Left ventricle myocardium inferior (tissue), 1 donor: ENCODE results near the gene MOV10L1. TPM values are rescaled to one million over a fixed set of nuclear protein-coding genes. Genes with fewer than 3 reads are reported as not detected.

Experiments used
- DNase-seq: peaks from one replicate; pipeline ENCODE4 v3.0.0-alpha.2; 2020
- H3K27ac ChIP-seq: fragments of 200-600 bp; replicated peaks from 2 replicates; pipeline ENCODE4 v1.8.0; 2021
- H3K27me3 ChIP-seq: fragments of 200-600 bp; 2 replicates; pipeline ENCODE4 v1.8.0; 2021; ENCODE audit warnings: low read depth
- H3K36me3 ChIP-seq: fragments of 200-600 bp; 2 replicates; pipeline ENCODE4 v1.8.0; 2021
- H3K4me1 ChIP-seq: fragments of 200-600 bp; 2 replicates; pipeline ENCODE4 v1.8.0; 2021
- H3K4me3 ChIP-seq: fragments of 200-600 bp; 2 replicates; pipeline ENCODE4 v1.8.0; 2021; ENCODE audit warnings: mild to moderate bottlenecking, moderate library complexity
- H3K9me3 ChIP-seq: fragments of 200-600 bp; replicated peaks from 2 replicates; pipeline ENCODE4 v1.8.0; 2021
- CTCF ChIP-seq: fragments of 200-600 bp; IDR thresholded peaks from 2 replicates; pipeline ENCODE4 v1.8.0; 2021; ENCODE audit warnings: antibody characterized with exemption, mild to moderate bottlenecking, borderline replicate concordance
- intact Hi-C: fragments of 100-400 bp; cut with micrococcal nuclease; formaldehyde crosslinking; loops from one replicate; pipeline ENCODE4 v1.11.0; 2022
- total RNA-seq: library from RNA; stranded (reverse); fragmentation: NEBNext Ultra II Directional; extraction: Animal tissue kit (Norgen Biotek cat#: 25700); gene quantifications from one replicate; pipeline ENCODE4 v1.2.1, GENCODE V29; 2021
- donor health status: DM: no; HTN: yes; CAD: no; lungs with severe emphysema.

Gene MOV10L1
- total RNA-seq, 1 donor from 2014 or later: 0.49 TPM

GRCh38 chr22:50046019-50046415, 43.8 kb upstream of the MOV10L1 start:
- Histone ChIP-seq H3K4me3 (no peak overlapping the region), H3K27me3 (peaks cover 54% of the 10 kb centered on the region), H3K9me3 (no peaks in the 10 kb centered on the region), H3K27ac (no peak overlapping the region), H3K36me3 (no peaks in the 10 kb centered on the region), H3K4me1 (no peaks in the 10 kb centered on the region)
- intact Hi-C loops: no loop called here
- no peak for TF ChIP-seq CTCF
- no peak for DNase-seq

GRCh38 chr22:50046481-50047245, 43.1 kb upstream of the MOV10L1 start:
- Histone ChIP-seq H3K36me3 (no peaks in the 10 kb centered on the region), H3K4me1 (no peaks in the 10 kb centered on the region), H3K9me3 (peaks cover 4% of the 10 kb centered on the region), H3K27me3 (peaks cover 54% of the 10 kb centered on the region), H3K27ac (no peak overlapping the region), H3K4me3 (no peak overlapping the region)
- intact Hi-C loops: no loop called here
- TF ChIP-seq CTCF: no peak
- no peak for DNase-seq

GRCh38 chr22:50047346-50047745, 42.5 kb upstream of the MOV10L1 start:
- Histone ChIP-seq H3K27me3 (peaks cover 54% of the 10 kb centered on the region), H3K27ac (no peak overlapping the region), H3K9me3 (peaks cover 6% of the 10 kb centered on the region), H3K4me1 (no peaks in the 10 kb centered on the region), H3K4me3 (no peak overlapping the region), H3K36me3 (no peaks in the 10 kb centered on the region)
- TF ChIP-seq CTCF: no peak
- intact Hi-C loops: no loop called here
- no peak for DNase-seq

GRCh38 chr22:50048061-50048765, 41.6 kb upstream of the MOV10L1 start:
- H3K9me3 ChIP-seq: peaks cover 14% of the 10 kb centered on the region
- peaks cover 61% of the 10 kb centered on the region for H3K27me3 ChIP-seq
- H3K4me1 ChIP-seq: no peaks in the 10 kb centered on the region
- DNase-seq: no peak
- H3K36me3 ChIP-seq: no peaks in the 10 kb centered on the region
- no peak for TF ChIP-seq CTCF
- no peak overlapping the region for H3K4me3 ChIP-seq
- H3K27ac ChIP-seq: no peak overlapping the region
- intact Hi-C loops: no loop called here

- intact Hi-C loops: no loop called here
- Histone ChIP-seq H3K4me3 (no peak overlapping the region), H3K9me3 (peaks cover 21% of the 10 kb centered on the region), H3K27me3 (peaks cover 62% of the 10 kb centered on the region), H3K27ac (no peak overlapping the region), H3K4me1 (no peaks in the 10 kb centered on the region), H3K36me3 (no peaks in the 10 kb centered on the region)
- no peak for TF ChIP-seq CTCF
- DNase-seq: no peak
Observed at GRCh38 chr22:50048836-50049235, 41.0 kb upstream of the MOV10L1 start.
